ENCODE data around the gene LCNL1. TPM values are rescaled to one million over a fixed set of nuclear protein-coding genes. Genes with fewer than 3 reads are reported as not detected.

Gene LCNL1
- total RNA-seq, 1 experiment from 2014 or later, result 0.41 TPM

GRCh38 chr9:136944519-136945332, 38.1 kb upstream of the LCNL1 start, which contains the start of the genes C8G and FBXW5:
Gene C8G, plus strand, starts transcription at chr9:136945243. Its CDS starts 78 bp downstream, at chr9:136945321.
Gene FBXW5, minus strand, starts transcription at chr9:136944738. Its CDS starts 655 bp downstream, at chr9:136944083.
- Histone ChIP-seq H3K27me3 (ENCODE audit: insufficient read depth, low read depth) (no peaks in the 10 kb centered on the region), H3K27ac (peak within 1 kb of the TSS; percentile 26; the same call in 1 of the 2 replicates), H3K9me2 (ENCODE audit: insufficient read depth) (no peaks in the 10 kb centered on the region), H3K4me2 (peak within 1 kb of the TSS; percentile 95), H3K4me3 (peak within 1 kb of the TSS; percentile 87), H3K36me3 (ENCODE audit: low read depth) (peaks cover 7% of the 10 kb centered on the region; the same call in 1 of the 2 replicates), H2AFZ (peak within 1 kb of the TSS; percentile 73; the same call in 1 of the 2 replicates), H3F3A (ENCODE audit: insufficient read depth, low read depth) (peaks cover 16% of the 10 kb centered on the region; the same call in 1 of the 2 replicates), H3K9me3 (ENCODE audit: insufficient read depth, low read depth) (no peaks in the 10 kb centered on the region), H3K79me2 (ENCODE audit: low read depth) (peaks cover 18% of the 10 kb centered on the region), H4K20me1 (ENCODE audit: insufficient read depth) (no peaks in the 10 kb centered on the region; the same call in none of the 2 replicates), H3K4me1 (replicated peaks; ENCODE audit: insufficient read depth) (peaks cover 21% of the 10 kb centered on the region)
- ChIA-PET POLR2A (ENCODE audit: unreplicated experiment) (interaction anchor here (0.5 to 0.6 kb wide), 2 partner anchors 43 to 301 kb away, joined by 3 to 5 read pairs; no protein-coding TSS in a partner anchor), CTCF (interaction anchor here (0.7 to 0.9 kb wide), 2 partner anchors 91 to 468 kb away, joined by 3 to 5 read pairs; no protein-coding TSS in a partner anchor)
- BruUV-seq (replicated peaks), result no TSS peak
- intact Hi-C loops (cut with micrococcal nuclease; ENCODE audit: unreplicated experiment), result loop anchor here (1.0 to 5.0 kb wide), 3 partner anchors 43 to 96 kb away; partner anchors contain the start of gene PHPT1
- TF ChIP-seq CTCF (conservative IDR thresholded peaks at IDR 0.05), result peak; percentile 93
- TF ChIP-seq EZH2 (IDR thresholded peaks at IDR 0.05; ENCODE audit: low read depth), result no peak
- DNase-seq, result peak; percentile 75 to 98

GRCh38 chr9:136945333-136946227, 37.2 kb upstream of the LCNL1 start:
- no peaks in the 10 kb centered on the region; the same call in none of the 2 replicates for H4K20me1 ChIP-seq (ENCODE audit: insufficient read depth)
- no peaks in the 10 kb centered on the region for H3K9me3 ChIP-seq (ENCODE audit: insufficient read depth, low read depth)
- H3K27me3 ChIP-seq (ENCODE audit: insufficient read depth, low read depth), result no peaks in the 10 kb centered on the region
- peaks cover 7% of the 10 kb centered on the region; the same call in 1 of the 2 replicates for H3K36me3 ChIP-seq (ENCODE audit: low read depth)
- H3K9me2 ChIP-seq (ENCODE audit: insufficient read depth), result no peaks in the 10 kb centered on the region
- intact Hi-C loops (cut with micrococcal nuclease; ENCODE audit: unreplicated experiment), result loop anchor here (2.0 kb wide), 1 partner anchor 97 kb away; the partner anchor contains the start of gene PHPT1
- CTCF ChIA-PET, result interaction anchor here (0.9 kb wide), 1 partner anchor 90 kb away, joined by 3 read pairs; no protein-coding TSS in a partner anchor
- no peak overlapping the region for H3K4me2 ChIP-seq
- peaks cover 20% of the 10 kb centered on the region; the same call in 1 of the 2 replicates for H3F3A ChIP-seq (ENCODE audit: insufficient read depth, low read depth)
- peaks cover 24% of the 10 kb centered on the region for H3K4me1 ChIP-seq (replicated peaks; ENCODE audit: insufficient read depth)
- no peak for DNase-seq
- H3K4me3 ChIP-seq, result no peak overlapping the region
- H2AFZ ChIP-seq, result no peak overlapping the region
- TF ChIP-seq EZH2 (IDR thresholded peaks at IDR 0.05; ENCODE audit: low read depth) (no peak), CTCF (conservative IDR thresholded peaks at IDR 0.05) (no peak)
- H3K79me2 ChIP-seq (ENCODE audit: low read depth), result peaks cover 18% of the 10 kb centered on the region
- H3K27ac ChIP-seq, result no peak overlapping the region
- POLR2A ChIA-PET (ENCODE audit: unreplicated experiment), result no interaction called here
- no TSS peak for BruUV-seq (replicated peaks)
